Glutamatergic neuron (in vitro differentiated cells): ENCODE data around the gene HM13. TPM values are rescaled to one million over a fixed set of nuclear protein-coding genes. Genes with fewer than 3 reads are reported as not detected.

Experiments
- DNase-seq: peaks from one replicate; pipeline ENCODE4 v3.0.0; 2022
- H3K27ac Mint-ChIP-seq: one replicate; pipeline ENCODE4 v1.8.0; 2020; ENCODE audit warnings: mild to moderate bottlenecking, mixed read lengths, inconsistent platforms; ENCODE audit not compliant: unreplicated experiment
- H3K27me3 Mint-ChIP-seq: one replicate; pipeline ENCODE4 v1.8.0; 2020; ENCODE audit warnings: mild to moderate bottlenecking, moderate library complexity, mixed read lengths, inconsistent platforms; ENCODE audit not compliant: unreplicated experiment
- H3K36me3 Mint-ChIP-seq: one replicate; pipeline ENCODE4 v1.8.0; 2020; ENCODE audit warnings: mild to moderate bottlenecking, mixed read lengths, inconsistent platforms; ENCODE audit not compliant: unreplicated experiment
- H3K4me1 Mint-ChIP-seq: one replicate; pipeline ENCODE4 v1.8.0; 2020; ENCODE audit warnings: mild to moderate bottlenecking, low read depth, mixed read lengths, inconsistent platforms; ENCODE audit not compliant: unreplicated experiment
- H3K4me3 Mint-ChIP-seq: one replicate; pipeline ENCODE4 v1.8.0; 2020; ENCODE audit warnings: mild to moderate bottlenecking, mixed read lengths, inconsistent platforms; ENCODE audit not compliant: unreplicated experiment
- H3K9me3 Mint-ChIP-seq: one replicate; pipeline ENCODE4 v1.8.0; 2020; ENCODE audit warnings: mild to moderate bottlenecking, moderate library complexity, mixed read lengths, inconsistent platforms; ENCODE audit not compliant: unreplicated experiment
- total RNA-seq: library from RNA; stranded (reverse); fragmentation: NEBNext Ultra II Directional; extraction: Animal tissue kit (Norgen Biotek cat#: 25700); gene quantifications from one replicate; pipeline ENCODE4 v1.2.1, GENCODE V29; 2021; ENCODE audit not compliant: unreplicated experiment
- TF ChIP-seq, protein P1 (sequence below): fragments of 200-600 bp; sonication (generic); IDR thresholded peaks from one replicate; pipeline ENCODE4 v1.5.0; 2021; ENCODE audit not compliant: partially characterized antibody, unreplicated experiment

The HM13 gene
- total RNA-seq, 1 donor from 2014 or later, result 320 TPM

DNA sequence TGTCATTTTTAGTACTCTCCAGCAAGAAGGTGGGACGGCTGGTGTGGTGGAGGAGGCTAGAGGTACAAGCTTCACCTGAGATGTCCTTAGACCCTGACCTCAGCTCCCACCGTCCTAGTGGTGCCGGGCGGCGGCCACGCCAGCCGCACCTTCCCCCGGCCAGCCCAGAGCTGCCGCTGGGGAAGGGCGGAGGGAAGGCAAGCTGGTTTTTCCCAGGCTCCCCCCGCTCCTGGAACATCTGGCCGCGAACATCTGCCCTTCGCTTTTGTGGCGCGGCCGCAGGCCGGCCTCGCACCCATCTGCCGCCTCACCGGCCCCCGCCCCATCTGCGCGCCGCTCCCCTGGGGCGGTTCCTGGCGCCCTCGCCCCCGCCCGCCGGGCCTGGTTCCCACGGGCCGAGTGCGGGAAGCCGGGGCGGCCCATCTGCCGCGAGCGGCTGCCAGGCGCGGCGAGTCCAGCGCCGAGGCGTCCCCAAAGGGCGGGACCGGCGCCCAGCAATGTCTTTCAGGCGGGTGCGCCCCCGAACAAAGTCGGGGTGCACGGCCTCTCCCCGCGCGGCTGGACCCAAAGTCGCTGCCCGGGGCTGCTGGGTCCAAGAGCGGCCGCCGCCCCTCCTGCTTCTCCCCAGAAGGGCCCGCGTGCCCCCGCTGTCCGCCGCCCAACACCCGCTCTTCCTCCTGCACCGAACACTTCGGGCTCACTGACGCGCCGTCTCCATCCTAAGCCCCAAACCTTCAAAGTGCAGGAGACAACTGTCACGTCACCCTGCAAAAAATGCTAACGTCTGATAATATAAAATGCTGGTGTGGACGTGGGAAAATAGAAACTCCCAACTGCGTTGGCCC lies 73.5 kb downstream of the HM13 start:
- Mint-ChIP-seq H3K27ac (peak overlapping the region; percentile 96), H3K27me3 (peaks cover 28% of the 10 kb centered on the region), H3K9me3 (peaks cover 31% of the 10 kb centered on the region), H3K36me3 (no peaks in the 10 kb centered on the region), H3K4me1 (peaks cover 40% of the 10 kb centered on the region), H3K4me3 (peak overlapping the region; percentile 83)
- peak; percentile 95 for DNase-seq
- TF ChIP-seq, protein P1, sequence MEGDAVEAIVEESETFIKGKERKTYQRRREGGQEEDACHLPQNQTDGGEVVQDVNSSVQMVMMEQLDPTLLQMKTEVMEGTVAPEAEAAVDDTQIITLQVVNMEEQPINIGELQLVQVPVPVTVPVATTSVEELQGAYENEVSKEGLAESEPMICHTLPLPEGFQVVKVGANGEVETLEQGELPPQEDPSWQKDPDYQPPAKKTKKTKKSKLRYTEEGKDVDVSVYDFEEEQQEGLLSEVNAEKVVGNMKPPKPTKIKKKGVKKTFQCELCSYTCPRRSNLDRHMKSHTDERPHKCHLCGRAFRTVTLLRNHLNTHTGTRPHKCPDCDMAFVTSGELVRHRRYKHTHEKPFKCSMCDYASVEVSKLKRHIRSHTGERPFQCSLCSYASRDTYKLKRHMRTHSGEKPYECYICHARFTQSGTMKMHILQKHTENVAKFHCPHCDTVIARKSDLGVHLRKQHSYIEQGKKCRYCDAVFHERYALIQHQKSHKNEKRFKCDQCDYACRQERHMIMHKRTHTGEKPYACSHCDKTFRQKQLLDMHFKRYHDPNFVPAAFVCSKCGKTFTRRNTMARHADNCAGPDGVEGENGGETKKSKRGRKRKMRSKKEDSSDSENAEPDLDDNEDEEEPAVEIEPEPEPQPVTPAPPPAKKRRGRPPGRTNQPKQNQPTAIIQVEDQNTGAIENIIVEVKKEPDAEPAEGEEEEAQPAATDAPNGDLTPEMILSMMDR, result no peak

DNA sequence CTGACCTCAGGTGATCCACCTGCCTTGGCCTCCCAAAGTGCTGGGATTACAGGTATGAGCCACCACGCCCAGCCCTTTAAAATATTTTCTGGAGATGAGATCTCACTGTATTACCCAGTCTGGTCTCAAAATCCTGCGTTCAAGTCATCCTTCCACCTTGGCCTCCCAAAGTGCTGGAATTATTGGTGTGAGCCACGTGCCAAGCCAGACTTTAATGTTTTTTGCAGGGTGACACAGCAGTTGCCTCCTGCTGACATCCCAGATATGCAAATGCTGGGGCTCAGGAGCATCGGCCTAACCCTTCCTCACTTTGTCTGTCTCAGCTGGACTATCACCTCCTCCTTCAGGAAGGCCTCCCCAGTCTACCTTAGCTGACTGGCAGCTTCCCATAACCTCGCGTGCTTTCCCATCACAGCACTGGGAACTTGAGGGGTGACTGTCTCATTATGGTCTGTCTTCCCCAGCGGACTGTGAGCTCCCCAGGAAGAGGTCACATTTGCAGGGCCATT lies 76.5 kb downstream of the HM13 start:
- Mint-ChIP-seq H3K36me3 (no peaks in the 10 kb centered on the region), H3K27me3 (peaks cover 33% of the 10 kb centered on the region), H3K4me3 (no peak overlapping the region), H3K27ac (peak overlapping the region; percentile 7), H3K9me3 (peaks cover 37% of the 10 kb centered on the region), H3K4me1 (peaks cover 44% of the 10 kb centered on the region)
- TF ChIP-seq, protein P1, result no peak
- DNase-seq, result no peak

DNA sequence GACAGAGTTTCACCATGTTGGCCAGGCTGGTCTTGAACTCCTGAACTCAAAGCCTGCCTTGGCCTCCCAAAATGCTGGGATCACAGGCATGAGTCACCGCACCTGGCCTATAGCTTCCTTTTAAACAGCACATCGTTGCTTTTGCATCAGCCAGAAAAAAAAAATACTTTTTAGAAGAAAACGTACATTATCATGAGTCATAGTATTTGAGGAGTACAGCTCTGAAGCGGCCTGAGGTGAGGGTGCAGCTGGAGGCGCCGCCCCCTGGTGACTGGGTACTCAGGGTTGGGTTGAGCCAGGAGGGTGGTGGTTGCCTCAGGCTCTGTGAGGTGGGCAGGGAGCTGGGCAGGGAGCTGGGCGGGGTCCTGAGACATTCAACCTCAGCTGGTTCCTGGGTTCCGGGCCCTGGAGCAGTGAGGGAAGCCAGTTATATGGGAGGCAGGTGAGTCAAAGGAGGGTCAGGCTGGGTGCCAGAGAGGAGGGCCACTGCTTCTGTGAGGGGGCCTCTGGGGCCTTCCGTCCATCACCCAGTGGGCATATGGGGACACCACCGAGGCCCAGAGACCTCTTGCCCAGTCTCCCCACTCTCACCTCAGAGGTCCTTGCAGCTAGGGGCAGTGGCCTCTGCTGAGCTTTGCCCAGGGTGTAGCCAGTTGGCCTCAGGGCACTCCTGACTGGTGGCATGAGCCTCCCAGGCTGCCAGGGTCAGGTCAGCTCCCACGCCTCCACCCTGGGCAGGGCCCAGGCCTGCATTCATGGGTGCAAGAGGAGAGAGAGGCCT lies 79.2 kb downstream of the HM13 start:
- H3K36me3 Mint-ChIP-seq, result no peaks in the 10 kb centered on the region
- H3K4me1 Mint-ChIP-seq, result peaks cover 36% of the 10 kb centered on the region
- no peak for DNase-seq

DNA sequence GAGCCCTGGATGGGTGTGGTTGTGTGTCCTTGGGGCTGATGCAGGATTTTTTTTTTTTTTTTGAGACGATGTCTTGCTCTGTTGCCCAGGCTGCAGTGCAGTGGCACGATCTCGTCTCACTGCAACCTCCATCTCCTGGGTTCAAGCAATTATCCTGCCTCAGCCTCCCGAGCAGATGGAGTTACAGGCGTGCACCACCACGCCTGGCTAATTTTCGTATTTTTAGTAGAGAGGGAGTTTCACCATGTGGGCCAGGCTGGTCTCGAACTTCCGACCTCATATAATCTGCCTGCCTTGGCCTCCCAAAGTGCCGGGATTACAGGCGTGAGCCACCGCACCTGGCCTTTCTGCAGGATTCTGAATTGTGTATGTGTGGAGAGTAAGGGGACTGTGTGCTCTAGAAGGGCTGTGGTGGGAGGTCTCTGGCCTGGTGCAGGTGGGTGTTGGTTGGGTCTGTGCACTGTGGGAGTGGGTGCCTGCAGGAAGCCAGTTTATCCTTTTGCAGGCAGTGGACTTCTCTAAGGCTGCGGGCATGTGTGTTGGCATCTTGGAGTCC lies 79.8 kb downstream of the HM13 start:
- Mint-ChIP-seq H3K36me3 (no peaks in the 10 kb centered on the region), H3K4me3 (no peak overlapping the region), H3K9me3 (peaks cover 20% of the 10 kb centered on the region), H3K27ac (no peak overlapping the region), H3K4me1 (peaks cover 29% of the 10 kb centered on the region), H3K27me3 (peaks cover 14% of the 10 kb centered on the region)
- TF ChIP-seq, protein P1, result no peak
- no peak for DNase-seq

More for the DNA sequence above, 79.2 kb downstream of the HM13 start:
- Mint-ChIP-seq H3K27ac (peak overlapping the region; percentile 49), H3K27me3 (peaks cover 20% of the 10 kb centered on the region), H3K4me3 (no peak overlapping the region), H3K9me3 (peaks cover 25% of the 10 kb centered on the region)
- TF ChIP-seq, protein P1, result peak; percentile 1
